Fibroblast of skin of right quadriceps (primary cell): ENCODE measurements around the gene GPR137C.

Experiments used
- DNase-seq: peaks from one replicate; pipeline ENCODE4 v3.0.0-alpha.2; 2013

GPR137C gene, protein sequence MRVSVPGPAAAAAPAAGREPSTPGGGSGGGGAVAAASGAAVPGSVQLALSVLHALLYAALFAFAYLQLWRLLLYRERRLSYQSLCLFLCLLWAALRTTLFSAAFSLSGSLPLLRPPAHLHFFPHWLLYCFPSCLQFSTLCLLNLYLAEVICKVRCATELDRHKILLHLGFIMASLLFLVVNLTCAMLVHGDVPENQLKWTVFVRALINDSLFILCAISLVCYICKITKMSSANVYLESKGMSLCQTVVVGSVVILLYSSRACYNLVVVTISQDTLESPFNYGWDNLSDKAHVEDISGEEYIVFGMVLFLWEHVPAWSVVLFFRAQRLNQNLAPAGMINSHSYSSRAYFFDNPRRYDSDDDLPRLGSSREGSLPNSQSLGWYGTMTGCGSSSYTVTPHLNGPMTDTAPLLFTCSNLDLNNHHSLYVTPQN

DNA sequence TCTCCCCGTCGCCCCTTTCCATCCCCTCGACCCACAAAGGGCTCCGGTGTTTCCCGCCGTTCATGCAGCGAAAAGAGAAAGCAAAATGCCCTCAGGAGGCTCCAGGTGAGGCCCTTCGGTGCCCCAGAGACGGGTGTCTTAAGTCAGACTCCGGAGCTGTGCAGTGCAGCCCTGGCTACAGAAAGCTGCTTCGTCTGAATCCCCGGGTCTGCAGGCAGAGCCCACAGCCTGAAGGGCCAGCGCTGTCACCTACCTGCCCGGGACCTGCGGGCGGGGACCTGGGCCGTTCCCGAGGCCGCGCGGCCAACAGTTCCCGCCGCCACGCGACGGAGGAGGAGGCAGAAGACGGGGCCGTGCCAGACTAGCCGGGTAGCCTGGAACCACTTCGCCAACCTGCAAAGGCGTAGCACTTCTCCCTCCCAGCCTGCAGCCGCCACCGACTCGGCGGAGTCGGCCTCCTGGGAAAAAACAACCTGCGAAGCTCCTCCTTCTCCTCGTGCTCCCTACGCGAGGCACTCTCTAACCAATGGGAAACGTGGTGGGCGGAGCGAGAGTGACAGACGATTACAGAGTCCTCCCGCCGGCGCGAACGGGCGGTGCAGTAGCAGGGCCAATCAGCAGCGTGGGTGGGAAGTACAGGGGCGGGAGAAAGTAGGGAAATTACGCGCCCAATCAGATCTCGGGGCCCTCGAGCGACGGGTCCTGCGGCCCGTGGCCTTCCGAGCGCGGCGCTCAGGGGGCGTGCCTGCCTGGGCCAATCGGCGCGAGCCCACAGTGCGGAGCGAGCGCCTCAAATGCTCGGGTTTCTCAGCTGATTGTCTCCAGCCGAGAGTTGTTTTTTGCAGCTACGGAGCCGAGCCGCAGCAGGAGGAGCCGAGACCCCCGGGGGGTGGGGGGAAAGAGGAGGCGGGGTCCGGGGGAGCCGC is at the start of gene GPR137C, which contains the start of gene TXNDC16:
Gene GPR137C, plus strand, starts transcription at position 774 of the 926 bp plus-strand sequence. CDS start 312 bp downstream, outside the sequence.
Gene TXNDC16, minus strand, starts transcription at position 443 of the 926 bp plus-strand sequence. CDS start 8,948 bp downstream, outside the sequence.
- peak; percentile 99 for DNase-seq

DNA sequence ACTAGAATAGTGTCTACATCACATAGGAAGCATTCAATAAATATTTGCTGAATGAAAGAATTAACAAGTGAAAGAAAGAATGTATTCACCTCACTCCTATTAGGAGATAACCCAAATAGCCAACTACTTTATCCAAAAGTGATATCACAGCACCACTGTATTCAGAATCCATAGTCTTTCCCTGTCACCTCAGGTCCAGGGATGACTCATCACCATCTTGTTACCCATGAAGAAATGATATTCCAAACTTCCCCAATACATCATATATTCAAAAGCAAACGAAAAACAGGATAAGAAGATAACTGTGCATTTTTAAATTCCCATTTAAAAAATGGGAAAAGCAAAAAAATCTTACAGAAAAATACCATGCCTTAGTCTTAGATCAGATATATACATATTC is 39.4 kb upstream of the GPR137C start:
- no peak for DNase-seq

DNA sequence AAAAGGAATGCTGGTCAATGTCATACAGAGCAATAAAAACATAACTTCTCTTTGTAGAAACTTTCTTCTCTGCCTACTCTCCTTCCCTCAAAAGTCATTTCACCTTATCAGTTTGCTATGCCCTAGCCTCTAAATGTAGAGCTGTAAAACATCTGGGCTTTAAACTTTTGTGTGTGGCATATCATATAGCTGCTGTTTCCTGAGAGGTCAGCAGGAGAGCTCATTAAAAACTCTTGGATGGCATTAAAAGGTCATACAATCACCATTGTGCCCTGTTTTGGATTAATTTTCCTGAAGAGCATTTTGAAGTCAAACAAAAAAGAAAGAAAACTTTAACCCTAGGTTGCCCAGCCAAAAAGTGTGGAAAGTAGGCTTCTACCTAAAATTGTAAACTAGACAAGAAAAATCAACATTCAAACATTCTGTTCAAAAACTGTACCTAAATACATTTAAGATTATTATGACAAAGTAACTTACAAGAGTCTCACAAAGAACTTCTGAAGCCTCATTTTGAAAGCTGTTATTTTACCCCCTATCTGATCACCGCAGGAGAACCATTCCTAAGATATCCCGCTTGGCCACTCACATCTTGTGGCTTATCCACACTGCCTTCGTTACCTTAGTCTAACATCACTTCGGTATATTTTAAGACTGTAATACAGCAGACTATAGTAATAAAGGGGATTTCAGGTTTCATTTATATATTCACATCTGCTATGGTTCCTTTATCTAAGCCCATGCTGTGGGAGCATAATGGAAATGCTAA is 38.4 kb upstream of the GPR137C start:
- no peak for DNase-seq

DNA sequence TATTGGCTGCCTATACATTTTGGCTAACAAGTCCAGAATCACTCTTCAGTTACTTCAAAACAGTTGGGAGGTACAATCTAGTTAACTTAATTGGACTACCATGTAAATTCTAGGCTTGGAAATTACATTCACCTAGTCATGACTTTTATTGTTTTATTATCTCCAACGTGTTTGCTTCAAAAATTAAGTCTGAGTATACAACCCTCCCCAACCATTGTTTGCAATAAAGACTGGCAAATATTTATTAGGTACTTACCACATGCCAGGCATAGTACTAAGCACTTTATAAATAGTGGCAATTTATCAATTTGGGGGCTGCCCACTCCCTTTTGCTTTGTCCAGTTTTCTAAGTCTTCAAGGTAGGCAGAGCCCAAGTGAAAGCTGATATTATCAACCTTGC is 30.6 kb upstream of the GPR137C start:
- DNase-seq: no peak

DNA sequence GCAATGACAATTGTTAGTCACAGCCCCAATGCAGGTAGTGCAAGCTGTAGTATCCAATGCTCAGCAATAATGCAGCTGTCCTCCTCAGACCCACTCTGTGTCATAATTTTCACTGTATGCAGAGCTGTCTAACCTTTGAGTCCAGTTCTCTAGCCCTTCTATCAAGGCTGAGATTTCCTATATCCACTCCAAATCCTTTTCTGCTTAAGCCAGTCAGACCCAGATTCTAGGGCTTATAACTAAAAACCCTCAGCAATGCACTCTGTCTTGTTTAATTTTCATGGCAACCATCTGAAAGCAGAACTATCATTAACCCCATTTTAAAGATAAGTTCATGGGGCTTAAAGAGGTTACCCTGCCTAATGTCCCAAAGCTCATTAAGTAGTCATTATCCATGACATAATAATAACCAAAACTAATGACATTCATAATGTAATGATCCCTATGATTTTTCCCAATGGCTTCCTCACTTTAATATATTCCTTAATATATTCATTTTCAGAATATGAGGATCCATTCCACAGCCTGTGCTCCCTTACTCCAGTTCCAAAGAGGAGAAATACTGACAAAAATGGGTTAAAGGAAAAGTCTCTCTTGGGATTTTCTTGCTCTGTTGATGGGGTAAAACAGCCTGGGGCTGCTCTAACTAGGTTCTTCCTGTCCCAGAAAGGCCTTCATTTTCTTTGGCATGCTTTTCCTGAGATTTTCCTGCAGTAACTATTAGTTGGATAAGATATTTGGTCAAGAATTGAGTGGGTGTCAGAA is 29.9 kb upstream of the GPR137C start:
- no peak for DNase-seq

DNA sequence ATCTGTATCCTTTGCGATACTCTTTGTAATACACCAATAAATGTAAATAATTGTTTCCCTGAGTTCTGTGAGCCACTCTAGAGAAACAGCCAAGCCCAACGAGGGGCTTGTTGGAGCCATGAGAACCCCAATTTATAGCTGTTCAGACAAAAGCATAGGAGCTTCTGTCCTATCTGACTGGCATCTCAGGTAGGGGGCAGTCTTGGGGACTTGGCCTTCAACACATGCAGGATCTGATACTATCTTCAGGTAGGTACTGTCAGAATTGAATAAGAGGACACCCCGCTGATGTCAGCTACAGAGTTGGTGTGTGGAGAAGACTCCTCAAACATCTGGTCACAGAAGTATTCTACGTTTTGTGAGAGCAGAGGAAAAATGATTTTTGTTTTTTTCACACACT is 25.6 kb upstream of the GPR137C start:
- no peak for DNase-seq

DNA sequence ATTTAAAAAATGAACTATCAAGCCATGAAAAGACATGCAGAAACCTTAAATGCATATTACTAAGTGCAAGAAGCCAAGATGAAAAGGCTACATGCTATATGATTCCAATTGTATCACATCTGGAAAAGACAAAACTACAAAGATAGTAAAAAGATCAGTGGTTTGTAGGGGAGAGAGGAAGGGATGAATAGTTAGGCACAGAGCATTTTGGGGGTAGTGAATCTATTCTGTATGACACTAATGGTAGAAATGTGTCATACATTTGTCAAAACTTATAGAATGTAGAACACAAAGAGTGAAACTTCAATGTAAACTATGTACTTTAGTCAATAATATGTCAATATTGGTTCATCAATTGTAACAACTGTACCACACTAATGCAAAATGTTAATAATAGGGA is 21.2 kb upstream of the GPR137C start:
- DNase-seq: no peak

DNA sequence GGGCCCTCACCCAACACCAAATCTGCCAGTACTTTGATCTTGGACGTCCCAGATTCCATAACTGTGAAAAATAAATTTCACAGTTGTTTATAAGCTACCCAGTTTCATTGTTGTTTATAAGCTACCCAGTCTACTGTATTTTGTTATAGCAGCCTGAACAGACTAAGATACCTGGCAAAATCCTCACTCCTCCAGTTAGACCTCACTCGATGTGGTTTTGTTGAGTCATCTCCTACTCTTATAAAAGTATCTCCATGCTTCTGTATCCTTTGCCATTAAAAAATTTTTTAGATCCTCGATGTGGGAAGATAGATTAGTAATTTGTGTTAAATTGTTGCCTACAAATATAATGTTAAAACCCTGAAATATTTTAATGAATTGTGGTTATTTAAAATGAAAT is 16.4 kb upstream of the GPR137C start:
- no peak for DNase-seq

DNA sequence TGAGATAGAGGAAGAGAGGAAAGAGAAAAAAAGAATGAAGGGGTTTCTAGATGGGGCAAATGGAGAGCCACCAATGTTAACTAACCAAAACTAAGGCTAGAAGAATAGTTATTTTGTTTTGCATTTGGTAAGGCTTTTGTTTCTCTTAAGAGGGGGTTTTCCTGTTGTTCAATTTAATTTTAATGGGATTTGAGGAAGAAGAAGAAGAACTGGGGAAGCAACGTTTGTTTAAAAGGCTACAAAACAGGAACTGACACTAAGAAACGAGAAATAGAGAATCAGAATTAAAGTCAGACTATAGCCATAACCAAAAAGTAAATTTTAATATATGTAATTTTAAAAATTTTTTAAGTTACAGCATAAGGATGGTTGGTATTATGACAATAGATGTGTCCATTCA is 14.0 kb upstream of the GPR137C start:
- no peak for DNase-seq

DNA sequence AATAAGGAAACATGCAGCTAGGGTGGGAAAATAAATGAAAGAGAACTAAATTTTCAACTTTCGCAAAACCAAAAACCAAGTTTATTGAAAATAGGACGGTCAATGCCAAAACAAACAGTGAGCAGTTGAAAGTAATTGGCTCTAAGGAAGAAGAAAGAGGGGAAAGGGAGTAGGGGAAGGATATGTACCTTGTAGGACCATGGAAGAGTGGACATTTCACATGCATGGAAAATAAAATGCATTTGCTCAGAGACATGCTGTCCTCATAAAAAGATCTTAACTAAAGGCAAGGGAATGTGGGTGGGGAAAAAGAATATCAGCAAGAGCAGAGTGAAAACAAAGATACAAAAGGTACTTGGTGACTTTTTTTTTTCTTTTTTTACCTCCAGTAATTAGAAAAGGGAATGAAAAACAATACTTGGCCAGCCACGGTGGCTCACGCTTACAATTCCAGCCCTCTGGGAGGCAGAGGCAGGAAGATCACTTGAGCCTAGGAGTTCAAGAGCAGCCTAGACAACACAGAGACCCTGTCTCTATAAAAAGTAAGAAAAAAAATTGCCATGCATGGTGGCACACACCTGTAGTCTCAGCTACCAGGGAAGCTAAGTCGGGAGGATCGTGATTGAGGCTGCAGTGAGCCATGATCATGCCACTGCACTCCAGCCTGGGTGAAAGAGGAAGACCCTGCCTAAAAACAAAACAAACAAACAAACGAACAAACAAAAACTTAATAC is 6.9 kb upstream of the GPR137C start:
- DNase-seq: no peak

DNA sequence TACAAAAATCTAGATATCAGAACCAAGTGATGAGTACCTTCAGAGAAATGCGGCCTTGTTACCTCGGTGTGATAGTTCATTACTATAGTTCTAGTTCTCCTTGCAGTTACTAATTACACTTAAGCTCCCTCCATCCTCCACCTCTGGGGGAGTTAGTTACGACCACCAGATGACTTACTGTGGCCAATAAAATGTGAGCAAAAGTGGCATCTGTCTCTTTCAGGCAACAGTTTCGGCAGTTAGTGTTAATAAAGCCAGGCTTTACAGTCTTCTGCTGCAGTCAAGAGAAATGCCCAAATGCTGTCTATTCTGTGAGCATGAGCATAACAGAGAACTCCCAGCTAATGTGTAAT is 6.3 kb upstream of the GPR137C start:
- DNase-seq: no peak

DNA sequence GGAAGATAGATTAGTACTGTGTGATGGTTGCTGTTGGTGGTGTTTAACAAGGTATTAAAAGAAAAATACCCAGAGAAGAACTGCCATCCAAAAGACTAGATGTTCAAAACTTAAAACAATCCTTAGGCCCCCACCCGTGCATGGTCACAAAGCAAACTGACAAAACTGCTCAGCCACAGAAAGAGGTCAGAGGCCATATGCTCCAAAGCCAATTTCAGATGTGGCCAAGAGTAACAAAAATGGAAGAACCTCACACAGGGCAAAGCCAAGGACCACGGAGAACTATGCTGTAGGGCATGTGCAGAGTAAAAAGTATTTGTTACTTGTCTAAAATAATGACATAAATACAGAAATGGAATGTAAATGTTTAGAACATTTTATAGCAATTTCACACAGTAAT is 5.6 kb upstream of the GPR137C start:
- no peak for DNase-seq

DNA sequence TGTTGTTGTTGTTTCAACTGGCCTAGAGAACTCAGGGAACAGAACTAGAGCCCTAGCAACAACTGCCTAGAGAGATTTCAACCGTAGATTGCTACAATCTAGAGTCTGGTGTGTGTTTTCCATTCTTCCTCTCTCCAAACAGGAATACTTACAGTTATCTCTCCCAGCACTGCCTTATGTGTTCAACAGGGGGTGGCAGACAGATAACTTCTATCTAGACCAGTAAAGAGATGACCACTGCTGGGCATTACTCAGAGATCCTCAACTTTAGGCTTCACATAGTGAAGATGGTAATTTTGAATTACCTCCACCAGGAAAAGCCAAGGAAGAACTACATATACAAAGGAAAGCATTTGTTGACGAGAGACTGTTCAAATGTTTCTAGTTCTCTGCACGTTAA is 5.1 kb upstream of the GPR137C start:
- DNase-seq: no peak

DNA sequence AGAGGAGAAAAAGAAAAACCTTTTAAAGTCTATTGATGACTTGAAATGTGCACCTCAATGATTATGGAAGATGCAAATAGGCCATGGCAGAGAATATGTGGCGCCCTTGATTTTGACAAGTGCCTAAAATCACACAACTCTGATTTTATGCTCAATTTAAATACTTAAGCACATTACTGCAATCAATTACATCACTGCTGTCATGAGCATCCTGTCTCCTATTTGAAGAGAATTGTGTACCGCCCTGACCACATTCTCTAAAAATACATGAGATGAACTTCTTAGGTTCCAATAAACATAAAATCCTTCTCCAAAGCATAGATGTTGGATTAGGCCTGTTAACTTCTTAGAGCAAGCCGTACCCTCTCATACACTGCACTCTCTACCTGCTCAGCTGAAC is 2.0 kb upstream of the GPR137C start:
- no peak for DNase-seq

DNA sequence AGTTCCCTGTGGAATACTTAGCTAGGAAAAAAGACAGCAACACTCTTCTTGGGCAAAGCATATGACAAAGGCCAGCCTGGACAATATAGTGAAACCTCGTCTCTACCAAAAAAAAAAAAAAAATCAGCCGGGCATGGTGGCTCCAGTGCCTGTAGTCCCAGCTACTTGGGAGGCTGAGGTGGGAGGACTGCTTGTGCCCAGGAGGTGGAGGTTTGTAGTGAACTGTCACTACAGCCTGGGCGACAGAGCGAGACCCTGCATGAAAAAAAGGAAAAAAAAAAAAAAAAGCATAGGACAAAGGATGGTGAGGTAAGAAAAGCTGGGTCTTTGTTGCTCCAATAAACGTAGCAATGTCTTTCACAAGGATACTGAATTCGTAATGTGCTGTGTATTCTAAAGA is 1.4 kb upstream of the GPR137C start:
- no peak for DNase-seq

DNA sequence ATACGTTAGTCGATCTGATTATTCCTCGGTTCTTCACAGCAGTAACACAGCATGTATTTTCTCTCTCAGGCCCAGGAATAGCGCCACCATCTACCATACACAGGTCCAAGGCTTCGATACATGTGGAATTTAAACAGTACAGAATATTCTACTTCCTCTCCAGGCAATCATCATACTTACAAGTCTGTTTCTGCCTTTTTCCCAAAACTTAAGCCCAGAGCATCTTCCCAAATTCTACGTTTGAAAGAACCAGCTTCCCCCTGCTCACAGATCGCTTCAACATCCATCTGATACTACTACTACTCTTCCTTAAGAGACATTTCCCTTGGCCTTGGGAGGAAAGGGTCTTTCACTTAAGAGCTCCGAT is 957 bp upstream of the GPR137C start:
- DNase-seq: peak; percentile 22

DNA sequence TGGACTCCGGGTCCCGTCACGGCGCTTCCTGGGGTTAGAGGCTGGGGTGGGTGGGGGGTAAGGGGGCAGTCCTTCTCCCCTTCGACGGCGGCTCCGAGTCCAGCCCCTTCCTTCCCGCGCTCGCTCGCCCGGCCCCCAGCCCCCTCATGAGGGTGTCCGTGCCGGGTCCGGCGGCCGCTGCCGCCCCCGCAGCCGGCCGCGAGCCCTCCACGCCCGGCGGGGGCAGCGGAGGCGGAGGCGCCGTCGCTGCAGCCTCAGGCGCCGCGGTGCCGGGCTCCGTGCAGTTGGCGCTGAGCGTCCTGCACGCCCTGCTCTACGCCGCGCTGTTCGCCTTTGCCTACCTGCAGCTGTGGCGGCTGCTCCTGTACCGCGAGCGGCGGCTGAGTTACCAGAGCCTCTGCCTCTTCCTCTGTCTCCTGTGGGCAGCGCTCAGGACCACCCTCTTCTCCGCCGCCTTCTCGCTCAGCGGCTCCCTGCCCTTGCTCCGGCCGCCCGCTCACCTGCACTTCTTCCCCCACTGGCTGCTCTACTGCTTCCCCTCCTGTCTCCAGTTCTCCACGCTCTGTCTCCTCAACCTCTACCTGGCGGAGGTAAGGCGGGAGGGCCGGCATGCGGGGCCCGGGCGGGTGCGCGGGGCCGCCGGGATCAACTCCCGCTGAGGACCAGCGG is 500 bp downstream of the GPR137C start:
- peak; percentile 4 for DNase-seq

DNA sequence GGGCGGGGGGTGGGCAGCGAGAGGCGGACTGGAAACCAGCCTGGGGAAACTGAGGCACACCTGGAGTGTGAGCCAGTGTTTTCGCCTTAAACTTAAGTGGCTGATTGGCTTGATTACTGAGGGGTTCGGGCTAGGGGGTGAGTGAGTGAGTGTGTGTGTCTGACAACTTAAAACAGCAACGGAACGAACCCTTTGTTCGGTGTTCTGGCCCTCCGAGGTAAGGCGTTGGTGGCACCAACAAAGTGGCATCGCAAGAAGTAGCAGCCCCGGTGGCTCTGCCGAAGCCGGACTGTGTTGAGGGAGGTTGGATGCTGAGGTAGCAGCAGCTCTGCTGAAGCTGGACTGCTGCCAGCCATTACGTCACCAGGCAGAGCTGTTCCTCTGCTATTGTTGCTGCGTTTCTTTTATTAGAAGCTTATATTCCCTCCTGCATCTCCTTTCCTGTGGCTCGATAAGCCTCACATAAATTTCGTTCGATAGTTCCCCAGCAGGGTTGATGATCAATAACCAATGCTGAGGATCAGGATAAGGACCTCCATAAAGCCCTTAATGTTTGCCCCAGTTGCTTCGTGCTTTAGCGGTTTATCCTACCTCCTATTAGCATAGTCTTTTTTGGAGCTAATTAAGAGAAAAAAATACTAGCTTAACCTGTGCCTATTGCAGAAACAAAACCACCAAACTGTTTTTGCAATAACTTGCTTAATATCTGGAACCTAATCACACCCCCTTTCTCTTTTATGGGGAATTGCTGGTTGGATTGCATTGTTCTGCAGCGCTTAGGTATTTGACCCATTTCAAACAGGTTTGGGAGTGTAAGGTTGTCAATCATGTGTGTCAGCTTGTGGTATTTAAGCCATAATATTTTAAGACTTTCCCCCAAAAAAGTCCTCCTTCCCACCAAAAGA is 1.3 kb downstream of the GPR137C start:
- peak; percentile 79 for DNase-seq

DNA sequence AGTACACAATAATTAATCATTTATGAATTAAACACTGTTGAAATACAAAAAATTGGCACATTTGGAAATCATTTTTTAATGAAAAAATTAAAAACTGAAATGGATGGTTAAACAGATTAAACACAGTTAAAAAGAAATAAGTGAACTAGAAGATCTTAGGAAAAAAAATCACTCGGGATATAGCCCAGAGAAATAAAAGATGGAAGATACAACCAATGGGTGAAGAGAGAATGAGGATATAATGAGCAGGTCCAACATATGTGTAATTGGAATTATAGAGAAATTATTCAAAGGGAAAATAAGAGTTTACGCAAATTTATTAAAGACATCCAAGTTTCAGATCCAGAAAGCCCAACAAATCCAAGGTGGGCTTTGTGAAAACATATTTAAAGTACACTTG is 6.1 kb downstream of the GPR137C start:
- DNase-seq: no peak

DNA sequence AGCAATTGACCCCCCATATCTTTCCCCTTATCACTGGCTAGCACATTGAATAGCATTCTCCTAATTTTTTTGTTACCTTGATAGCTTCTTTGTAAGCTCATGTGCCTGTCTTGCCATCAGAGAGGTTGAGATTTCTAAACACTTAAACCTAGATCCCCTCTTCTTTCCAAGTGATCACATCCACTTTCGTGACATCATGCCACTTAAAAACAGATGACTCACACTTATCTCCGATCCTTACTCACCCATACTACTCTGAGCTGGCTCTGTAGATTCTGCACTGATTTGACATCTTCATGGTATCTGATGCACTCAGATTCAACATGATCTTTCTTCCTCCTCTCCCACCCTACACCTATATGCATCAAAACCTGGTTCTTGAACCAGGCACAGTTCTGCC is 10.5 kb downstream of the GPR137C start:
- DNase-seq: peak; percentile 47
